GM21528 (cell line): ENCODE results near the gene FAM78A.

ENCODE experiments used
- ATAC-seq: cut with Tn5 transposase; IDR thresholded peaks from one replicate; pipeline ENCODE4 v1.9.1; 2021; ENCODE audit warnings: mild to moderate bottlenecking, moderate library complexity; ENCODE audit not compliant: unreplicated experiment, low FRiP score

The FAM78A gene

GRCh38 chr9:131276094-131276888, at the start of gene FAM78A:
FAM78A (minus strand) TSS chr9:131276510; CDS start chr9:131276179, 331 bp downstream.
- ATAC-seq: no peak

- ATAC-seq: no peak
Measured at GRCh38 chr9:131324736-131325679, 48.7 kb upstream of the FAM78A start.

GRCh38 chr9:131323629-131324028, 47.3 kb upstream of the FAM78A start:
- ATAC-seq: no peak

GRCh38 chr9:131320031-131320685, 43.8 kb upstream of the FAM78A start:
- ATAC-seq: no peak

GRCh38 chr9:131319486-131319885, 43.2 kb upstream of the FAM78A start:
- ATAC-seq: no peak

GRCh38 chr9:131318231-131319085, 42.1 kb upstream of the FAM78A start:
- no peak for ATAC-seq

- ATAC-seq: no peak
Measured at GRCh38 chr9:131312822-131313770, 36.8 kb upstream of the FAM78A start.

- no peak for ATAC-seq
Measured at GRCh38 chr9:131312246-131312645, 35.9 kb upstream of the FAM78A start.

- no peak for ATAC-seq
Measured at GRCh38 chr9:131310833-131311554, 34.7 kb upstream of the FAM78A start.

- ATAC-seq: no peak
Measured at GRCh38 chr9:131309530-131310276, 33.4 kb upstream of the FAM78A start.

GRCh38 chr9:131308906-131309529, 32.7 kb upstream of the FAM78A start:
- no peak for ATAC-seq

- no peak for ATAC-seq
Measured at GRCh38 chr9:131308452-131308851, 32.1 kb upstream of the FAM78A start.

- no peak for ATAC-seq
Measured at GRCh38 chr9:131307974-131308373, 31.7 kb upstream of the FAM78A start.

GRCh38 chr9:131306397-131307004, 30.2 kb upstream of the FAM78A start:
- ATAC-seq: no peak

- no peak for ATAC-seq
Measured at GRCh38 chr9:131304676-131305355, 28.5 kb upstream of the FAM78A start.
